BE2C (cell line): ENCODE measurements around the gene GDF2.

Experiments
- DNase-seq: peaks from one replicate; pipeline ENCODE4 v3.0.0-alpha.2; 2020
- H3K27me3 ChIP-seq: fragments of 250-450 bp; sonication (Bioruptor Pico); 2 replicates; pipeline ENCODE4 v1.5.1; 2020; ENCODE audit warnings: mild to moderate bottlenecking
- H3K36me3 ChIP-seq: fragments of 250-450 bp; sonication (Bioruptor Pico); 2 replicates; pipeline ENCODE4 v1.5.1; 2020; ENCODE audit warnings: mild to moderate bottlenecking
- H3K4me1 ChIP-seq: fragments of 250-450 bp; sonication (Bioruptor Pico); 2 replicates; pipeline ENCODE4 v1.5.1; 2020
- H3K4me3 ChIP-seq: 2 replicates; pipeline ENCODE4 v1.5.1; 2011; ENCODE audit warnings: low read depth, low read length
- H3K9me3 ChIP-seq: fragments of 250-450 bp; sonication (Bioruptor Pico); 2 replicates; pipeline ENCODE4 v1.5.1; 2020
- TF ChIP-seq, protein P1 (sequence below): IDR thresholded peaks from 2 replicates; pipeline ENCODE4 v1.5.1; 2012; ENCODE audit warnings: mild to moderate bottlenecking, low read depth, low read length

GDF2 gene

GRCh38 chr10:47299611-47300428, 22.4 kb upstream of the GDF2 start, which contains the start of gene GDF10:
Gene GDF10, plus strand, starts transcription at chr10:47300197. Its CDS starts 455 bp downstream, at chr10:47300652.
- TF ChIP-seq, protein P1, sequence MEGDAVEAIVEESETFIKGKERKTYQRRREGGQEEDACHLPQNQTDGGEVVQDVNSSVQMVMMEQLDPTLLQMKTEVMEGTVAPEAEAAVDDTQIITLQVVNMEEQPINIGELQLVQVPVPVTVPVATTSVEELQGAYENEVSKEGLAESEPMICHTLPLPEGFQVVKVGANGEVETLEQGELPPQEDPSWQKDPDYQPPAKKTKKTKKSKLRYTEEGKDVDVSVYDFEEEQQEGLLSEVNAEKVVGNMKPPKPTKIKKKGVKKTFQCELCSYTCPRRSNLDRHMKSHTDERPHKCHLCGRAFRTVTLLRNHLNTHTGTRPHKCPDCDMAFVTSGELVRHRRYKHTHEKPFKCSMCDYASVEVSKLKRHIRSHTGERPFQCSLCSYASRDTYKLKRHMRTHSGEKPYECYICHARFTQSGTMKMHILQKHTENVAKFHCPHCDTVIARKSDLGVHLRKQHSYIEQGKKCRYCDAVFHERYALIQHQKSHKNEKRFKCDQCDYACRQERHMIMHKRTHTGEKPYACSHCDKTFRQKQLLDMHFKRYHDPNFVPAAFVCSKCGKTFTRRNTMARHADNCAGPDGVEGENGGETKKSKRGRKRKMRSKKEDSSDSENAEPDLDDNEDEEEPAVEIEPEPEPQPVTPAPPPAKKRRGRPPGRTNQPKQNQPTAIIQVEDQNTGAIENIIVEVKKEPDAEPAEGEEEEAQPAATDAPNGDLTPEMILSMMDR: no peak
- DNase-seq: no peak
- Histone ChIP-seq H3K4me3 (0 out of 2 replicates have a peak within 1 kb of the TSS, but pooled peaks have one; percentile 14), H3K36me3 (no peaks in the 10 kb centered on the region), H3K9me3 (no peaks in the 10 kb centered on the region), H3K27me3 (peaks cover 17% of the 10 kb centered on the region), H3K4me1 (no peaks in the 10 kb centered on the region)

GRCh38 chr10:47300429-47300931, 21.8 kb upstream of the GDF2 start:
- Histone ChIP-seq H3K4me1 (no peaks in the 10 kb centered on the region), H3K9me3 (no peaks in the 10 kb centered on the region), H3K27me3 (peaks cover 17% of the 10 kb centered on the region), H3K4me3 (0 out of 2 replicates have a peak overlapping the region, but pooled peaks have one; percentile 14), H3K36me3 (no peaks in the 10 kb centered on the region)
- DNase-seq: no peak
- TF ChIP-seq, protein P1: no peak

GRCh38 chr10:47301833-47302232, 20.4 kb upstream of the GDF2 start:
- H3K4me3 ChIP-seq: no peak overlapping the region
- H3K9me3 ChIP-seq: no peaks in the 10 kb centered on the region
- no peaks in the 10 kb centered on the region for H3K36me3 ChIP-seq
- no peaks in the 10 kb centered on the region for H3K4me1 ChIP-seq
- DNase-seq: no peak
- TF ChIP-seq, protein P1: no peak
- peaks cover 17% of the 10 kb centered on the region for H3K27me3 ChIP-seq

- no peak overlapping the region for H3K4me3 ChIP-seq
- TF ChIP-seq, protein P1: no peak
- peaks cover 17% of the 10 kb centered on the region for H3K27me3 ChIP-seq
Measured at GRCh38 chr10:47303105-47303504, 19.1 kb upstream of the GDF2 start.

GRCh38 chr10:47303866-47304265, 18.4 kb upstream of the GDF2 start:
- Histone ChIP-seq H3K27me3 (peaks cover 17% of the 10 kb centered on the region), H3K9me3 (no peaks in the 10 kb centered on the region), H3K36me3 (no peaks in the 10 kb centered on the region), H3K4me3 (no peak overlapping the region), H3K4me1 (no peaks in the 10 kb centered on the region)
- no peak for DNase-seq
- TF ChIP-seq, protein P1: no peak

More at GRCh38 chr10:47303105-47303504, 19.1 kb upstream of the GDF2 start:
- DNase-seq: no peak
- Histone ChIP-seq H3K4me1 (no peaks in the 10 kb centered on the region), H3K9me3 (no peaks in the 10 kb centered on the region), H3K36me3 (no peaks in the 10 kb centered on the region)

DNA sequence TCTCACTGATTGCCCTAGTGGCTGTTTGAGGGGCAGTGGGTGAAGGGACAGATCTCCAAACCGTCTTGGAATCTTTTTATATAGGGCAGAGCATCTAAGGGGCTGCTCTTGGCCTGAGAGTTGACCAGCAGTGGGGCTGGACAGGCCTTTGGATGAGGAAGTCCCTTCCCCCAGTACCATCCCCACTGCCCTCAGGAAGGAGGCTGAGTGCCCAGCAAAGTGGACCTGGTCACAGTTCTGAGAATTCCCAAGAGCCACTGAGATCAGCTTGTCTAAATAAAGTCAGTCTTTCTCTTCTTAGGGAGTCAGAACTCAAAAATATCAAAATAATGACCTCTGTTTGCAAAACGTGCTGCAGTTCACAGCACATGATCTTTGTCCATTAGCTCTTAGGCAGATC, 16.7 kb upstream of the GDF2 start:
- no peaks in the 10 kb centered on the region for H3K4me1 ChIP-seq
- DNase-seq: no peak
- H3K4me3 ChIP-seq: no peak overlapping the region

More for the DNA sequence above, 16.7 kb upstream of the GDF2 start:
- Histone ChIP-seq H3K27me3 (peaks cover 6% of the 10 kb centered on the region), H3K36me3 (no peaks in the 10 kb centered on the region), H3K9me3 (no peaks in the 10 kb centered on the region)
- TF ChIP-seq, protein P1: no peak
